ENCODE results near the gene IDH3B.

The IDH3B gene

GRCh38 chr20:2617099-2617714, 46.8 kb downstream of the IDH3B start:
- DNase-seq (ENCODE audit: low read depth), result no peak

- no peak for DNase-seq (ENCODE audit: low read depth)
Measured at GRCh38 chr20:2616634-2617033, 47.4 kb downstream of the IDH3B start.

- DNase-seq (ENCODE audit: low read depth), result no peak
Measured at GRCh38 chr20:2612073-2612472, 51.9 kb downstream of the IDH3B start.

- DNase-seq (ENCODE audit: low read depth), result no peak
Measured at GRCh38 chr20:2610941-2611720, 52.9 kb downstream of the IDH3B start.

- no peak for DNase-seq (ENCODE audit: low read depth)
Measured at GRCh38 chr20:2610326-2610725, 53.7 kb downstream of the IDH3B start.
